ENCODE results near the gene CLEC4F. TPM values are rescaled to one million over a fixed set of nuclear protein-coding genes. Genes with fewer than 3 reads are reported as not detected.

CLEC4F gene
- polyA plus RNA-seq, 1 donor (not counting 4 experiments of a cell fraction or from before 2014, with no cell fraction given): not detected

- no peaks in the 10 kb centered on the region for H3K36me3 ChIP-seq (ENCODE audit: control insufficient read depth in 2 of 2, extremely low read depth in 1 of 2, insufficient read depth in 2 of 2, low read length in 2 of 2)
- FAIRE-seq (no peak), DNase-seq (ENCODE audit: low read depth, low spot score) (no peak)
- no peak for TF ChIP-seq CTCF (optimal IDR thresholded peaks at IDR 0.05 in 1 of 3, IDR thresholded peaks at IDR 0.05 in 1 of 3, conservative IDR thresholded peaks at IDR 0.05 in 1 of 3; ENCODE audit: extremely low read depth in 1 of 3, insufficient read depth in 2 of 3, low read length in 3 of 3)
- no peak for TF ChIP-seq EZH2 (IDR thresholded peaks at IDR 0.05; ENCODE audit: low read length)
- no peaks in the 10 kb centered on the region for H4K20me1 ChIP-seq (ENCODE audit: control insufficient read depth, extremely low read depth, insufficient read depth, low read length)
- H3K4me2 ChIP-seq (ENCODE audit: control insufficient read depth, extremely low read depth, insufficient read depth, low read depth, low read length): no peak within 1 kb of the TSS
- no peaks in the 10 kb centered on the region for H3K79me2 ChIP-seq (ENCODE audit: control insufficient read depth, insufficient read depth, low read length)
- no peak within 1 kb of the TSS for H3K9ac ChIP-seq (ENCODE audit: control insufficient read depth, extremely low read depth, insufficient read depth, low read length)
- H3K27ac ChIP-seq (ENCODE audit: control insufficient read depth, insufficient read depth, low read length): no peak within 1 kb of the TSS
- no peak within 1 kb of the TSS for H2AFZ ChIP-seq (ENCODE audit: control insufficient read depth, low read length)
- no peaks in the 10 kb centered on the region for H3K9me3 ChIP-seq (ENCODE audit: control insufficient read depth, low read depth, low read length)
- H3K27me3 ChIP-seq (ENCODE audit: control insufficient read depth, extremely low read depth, insufficient read depth, low read length): peaks cover 18% of the 10 kb centered on the region
- no peak within 1 kb of the TSS for H3K4me3 ChIP-seq (ENCODE audit: control insufficient read depth in 2 of 3, extremely low read depth in 1 of 3, insufficient read depth in 2 of 3, low read depth in 1 of 3, low read length in 3 of 3)
- H3K4me1 ChIP-seq (ENCODE audit: control insufficient read depth, extremely low read depth, insufficient read depth, low read length): no peaks in the 10 kb centered on the region
- dilution Hi-C loops (cut with MboI; ENCODE audit: extremely low pct_ligation_motif_present, low sequenced_read_pairs): no loop called here
- H3K9me1 ChIP-seq (ENCODE audit: control insufficient read depth, extremely low read depth, insufficient read depth, low read length): no peaks in the 10 kb centered on the region
Observed at GRCh38 chr2:70835643-70836042, 15.2 kb upstream of the CLEC4F start, which contains the start of gene CD207. Gene CD207, minus strand, starts transcription at chr2:70835816. Its CDS starts 40 bp downstream, at chr2:70835776.

- peaks cover 26% of the 10 kb centered on the region for H3K27me3 ChIP-seq (ENCODE audit: control insufficient read depth, extremely low read depth, insufficient read depth, low read length)
- H3K4me3 ChIP-seq (ENCODE audit: control insufficient read depth in 2 of 3, extremely low read depth in 1 of 3, insufficient read depth in 2 of 3, low read depth in 1 of 3, low read length in 3 of 3): no peak overlapping the region
- H3K27ac ChIP-seq (ENCODE audit: control insufficient read depth, insufficient read depth, low read length): no peak overlapping the region
- H3K9me1 ChIP-seq (ENCODE audit: control insufficient read depth, extremely low read depth, insufficient read depth, low read length): no peaks in the 10 kb centered on the region
- H3K4me1 ChIP-seq (ENCODE audit: control insufficient read depth, extremely low read depth, insufficient read depth, low read length): no peaks in the 10 kb centered on the region
- TF ChIP-seq EZH2 (IDR thresholded peaks at IDR 0.05; ENCODE audit: low read length): no peak
- TF ChIP-seq CTCF (optimal IDR thresholded peaks at IDR 0.05 in 1 of 3, IDR thresholded peaks at IDR 0.05 in 1 of 3, conservative IDR thresholded peaks at IDR 0.05 in 1 of 3; ENCODE audit: extremely low read depth in 1 of 3, insufficient read depth in 2 of 3, low read length in 3 of 3): no peak
- no peak overlapping the region for H2AFZ ChIP-seq (ENCODE audit: control insufficient read depth, low read length)
- no peaks in the 10 kb centered on the region for H3K36me3 ChIP-seq (ENCODE audit: control insufficient read depth in 2 of 2, extremely low read depth in 1 of 2, insufficient read depth in 2 of 2, low read length in 2 of 2)
- no peak overlapping the region for H3K9ac ChIP-seq (ENCODE audit: control insufficient read depth, extremely low read depth, insufficient read depth, low read length)
- no peak for DNase-seq (ENCODE audit: low read depth, low spot score)
- no peaks in the 10 kb centered on the region for H4K20me1 ChIP-seq (ENCODE audit: control insufficient read depth, extremely low read depth, insufficient read depth, low read length)
- no peak for FAIRE-seq
- no peaks in the 10 kb centered on the region for H3K79me2 ChIP-seq (ENCODE audit: control insufficient read depth, insufficient read depth, low read length)
- dilution Hi-C loops (cut with MboI; ENCODE audit: extremely low pct_ligation_motif_present, low sequenced_read_pairs): no loop called here
- H3K9me3 ChIP-seq (ENCODE audit: control insufficient read depth, low read depth, low read length): no peaks in the 10 kb centered on the region
- no peak overlapping the region for H3K4me2 ChIP-seq (ENCODE audit: control insufficient read depth, extremely low read depth, insufficient read depth, low read depth, low read length)
Observed at GRCh38 chr2:70834881-70835280, 14.5 kb upstream of the CLEC4F start.
